ENCODE results near the gene ELFN2.

ELFN2 gene

GRCh38 chr22:37427711-37428635 lies 694 bp upstream of the ELFN2 start:
- no peak for DNase-seq (ENCODE audit: low read depth in 2 of 2, low spot score in 1 of 2)

- DNase-seq (ENCODE audit: low read depth in 2 of 2, low spot score in 1 of 2) = no peak
Measured at GRCh38 chr22:37426706-37427134, 559 bp downstream of the ELFN2 start.

GRCh38 chr22:37425800-37426705 lies 1.2 kb downstream of the ELFN2 start:
- DNase-seq (ENCODE audit: low read depth in 2 of 2, low spot score in 1 of 2) = no peak

- DNase-seq (ENCODE audit: low read depth in 2 of 2, low spot score in 1 of 2) = no peak
Measured at GRCh38 chr22:37425369-37425768, 1.9 kb downstream of the ELFN2 start.

GRCh38 chr22:37423283-37423682 lies 4.0 kb downstream of the ELFN2 start:
- no peak for DNase-seq (ENCODE audit: low read depth in 2 of 2, low spot score in 1 of 2)

- no peak for DNase-seq (ENCODE audit: low read depth in 2 of 2, low spot score in 1 of 2)
Measured at GRCh38 chr22:37421468-37421877, 5.8 kb downstream of the ELFN2 start.

- DNase-seq (ENCODE audit: low read depth in 2 of 2, low spot score in 1 of 2) = no peak
Measured at GRCh38 chr22:37420686-37421467, 6.4 kb downstream of the ELFN2 start.

- DNase-seq (ENCODE audit: low read depth in 2 of 2, low spot score in 1 of 2) = no peak
Measured at GRCh38 chr22:37419969-37420685, 7.2 kb downstream of the ELFN2 start.

- DNase-seq (ENCODE audit: low read depth in 2 of 2, low spot score in 1 of 2) = no peak
Measured at GRCh38 chr22:37419370-37419968, 7.8 kb downstream of the ELFN2 start.

- DNase-seq (ENCODE audit: low read depth in 2 of 2, low spot score in 1 of 2) = no peak
Measured at GRCh38 chr22:37418627-37419369, 8.5 kb downstream of the ELFN2 start.

- DNase-seq (ENCODE audit: low read depth in 2 of 2, low spot score in 1 of 2) = no peak
Measured at GRCh38 chr22:37417677-37418348, 9.5 kb downstream of the ELFN2 start.

- no peak for DNase-seq (ENCODE audit: low read depth in 2 of 2, low spot score in 1 of 2)
Measured at GRCh38 chr22:37417264-37417663, 10.0 kb downstream of the ELFN2 start.

GRCh38 chr22:37416827-37417226 lies 10.5 kb downstream of the ELFN2 start:
- no peak for DNase-seq (ENCODE audit: low read depth in 2 of 2, low spot score in 1 of 2)

- DNase-seq (ENCODE audit: low read depth in 2 of 2, low spot score in 1 of 2) = no peak
Measured at GRCh38 chr22:37416389-37416788, 10.9 kb downstream of the ELFN2 start.

- DNase-seq (ENCODE audit: low read depth in 2 of 2, low spot score in 1 of 2) = no peak
Measured at GRCh38 chr22:37415210-37415609, 12.1 kb downstream of the ELFN2 start.

- no peak for DNase-seq (ENCODE audit: low read depth in 2 of 2, low spot score in 1 of 2)
Measured at GRCh38 chr22:37414288-37414687, 13.0 kb downstream of the ELFN2 start.

GRCh38 chr22:37413546-37413945 lies 13.7 kb downstream of the ELFN2 start:
- no peak for DNase-seq (ENCODE audit: low read depth in 2 of 2, low spot score in 1 of 2)

- DNase-seq (ENCODE audit: low read depth in 2 of 2, low spot score in 1 of 2) = no peak
Measured at GRCh38 chr22:37412495-37413250, 14.6 kb downstream of the ELFN2 start.

Data from stimulated activated CD8-positive, alpha-beta memory T cell treated with anti-CD3 and anti-CD28 coated beads, Interleukin-4, amount 100 ng/mL, for 1 hour (primary cell).